IMR-90 (cell line): ENCODE measurements around the gene HYLS1. TPM values are rescaled to one million over a fixed set of nuclear protein-coding genes. Genes with fewer than 3 reads are reported as not detected.
"Not testable (repeated sequence)": the region's sequence is repeated elsewhere in the genome, so short reads cannot be mapped to it uniquely, and the experiment has no call there.

Experiments used
- ATAC-seq: fragments of 200-7000 bp; cut with Tn5 transposase; 2 replicates; pipeline ENCODE4 v1.9.1; 2020; ENCODE audit warnings: low read depth, mild to moderate bottlenecking, moderate library complexity
- BruUV-seq: library from RNA; stranded (reverse); fragments of 400-500 nt; replicated peaks from 2 replicates; lab custom pipeline; 2021; lab: Mats Ljungman, UMichigan
- CTCF ChIA-PET: fragments of 300-600 bp; formaldehyde crosslinking; extraction: SDS; loops from one replicate; lab custom pipeline; 2021; ENCODE audit warnings: antibody characterized with exemption; lab: Yijun Ruan, JAX
- POLR2A ChIA-PET: fragments of 300-600 bp; sonication (Branson Sonifier 250); formaldehyde crosslinking; loops from one replicate; lab custom pipeline; 2022; ENCODE audit warnings: antibody characterized with exemption; ENCODE audit not compliant: unreplicated experiment; lab: Charles Lee
- DNase-seq: peaks from one replicate; pipeline ENCODE4 v3.0.0; 2013
- H2AFZ ChIP-seq: replicated peaks from 2 replicates; pipeline ENCODE3; 2013; ENCODE audit warnings: low read length, mild to moderate bottlenecking; ENCODE audit not compliant: poor library complexity
- H2AK5ac ChIP-seq: 2 replicates; pipeline ENCODE4 v1.6.1; 2013; ENCODE audit warnings: low read depth, low read length, inconsistent platforms
- H2AK9ac ChIP-seq: replicated peaks from 2 replicates; pipeline ENCODE3; 2013; ENCODE audit warnings: mild to moderate bottlenecking, low read depth, low read length, moderate library complexity; ENCODE audit not compliant: poor library complexity
- H2BK120ac ChIP-seq: 2 replicates; pipeline ENCODE4 v1.6.1; 2013; ENCODE audit warnings: low read depth, low read length, inconsistent platforms
- H2BK15ac ChIP-seq: 3 replicates; pipeline ENCODE4 v1.6.1; 2013; ENCODE audit warnings: low read depth, low read length, inconsistent platforms
- H2BK20ac ChIP-seq: 2 replicates; pipeline ENCODE4 v1.6.1; 2013; ENCODE audit warnings: low read depth, mild to moderate bottlenecking, inconsistent platforms, low read length, moderate library complexity
- H2BK5ac ChIP-seq: 2 replicates; pipeline ENCODE4 v1.6.1; 2013; ENCODE audit warnings: mild to moderate bottlenecking, low read depth, low read length, inconsistent platforms; ENCODE audit not compliant: poor library complexity, severe bottlenecking
- H3K14ac ChIP-seq: replicated peaks from 2 replicates; pipeline ENCODE4 v1.6.1; 2013; ENCODE audit warnings: low read depth, low read length, inconsistent platforms
- H3K18ac ChIP-seq: 2 replicates; pipeline ENCODE4 v1.6.1; 2013; ENCODE audit warnings: low read depth, low read length, control low read depth
- H3K23ac ChIP-seq: 2 replicates; pipeline ENCODE4 v1.6.1; 2013; ENCODE audit warnings: low read depth, low read length, inconsistent platforms
- H3K27ac ChIP-seq: 2 replicates; pipeline ENCODE4 v1.5.1; 2013; ENCODE audit warnings: mild to moderate bottlenecking, control low read depth, low read length; ENCODE audit not compliant: insufficient read depth
- H3K27me3 ChIP-seq: 2 replicates; pipeline ENCODE4 v1.6.1; 2013; ENCODE audit warnings: low read length; ENCODE audit not compliant: control insufficient read depth, insufficient read depth
- H3K36me3 ChIP-seq: 2 replicates; pipeline ENCODE4 v1.6.1; 2013; ENCODE audit warnings: low read length, mixed read lengths; ENCODE audit not compliant: control insufficient read depth, insufficient read depth
- H3K4ac ChIP-seq: 2 replicates; pipeline ENCODE4 v1.6.1; 2013; ENCODE audit warnings: low read depth, low read length, inconsistent platforms
- H3K4me1 ChIP-seq: 2 replicates; pipeline ENCODE4 v1.6.1; 2013; ENCODE audit warnings: low read length, mixed read lengths; ENCODE audit not compliant: control insufficient read depth, insufficient read depth
- H3K4me2 ChIP-seq: 2 replicates; pipeline ENCODE4 v1.6.1; 2013; ENCODE audit warnings: low read depth, mild to moderate bottlenecking, control low read depth, low read length, moderate library complexity
- H3K4me3 ChIP-seq: 2 replicates; pipeline ENCODE4 v1.5.1; 2013; ENCODE audit warnings: low read depth, mild to moderate bottlenecking, control low read depth, low read length, moderate library complexity; ENCODE audit not compliant: insufficient read depth
- H3K56ac ChIP-seq: 2 replicates; pipeline ENCODE4 v1.6.1; 2013; ENCODE audit warnings: low read length, inconsistent platforms; ENCODE audit not compliant: insufficient read depth; ENCODE audit errors: extremely low read depth
- H3K79me1 ChIP-seq, 2 experiments: 2 replicates each; pipeline ENCODE4 v1.6.1; 2013; ENCODE audit warnings: low read length in 2 of 2, inconsistent platforms in 1 of 2, low read depth in 1 of 2
- H3K9ac ChIP-seq: 2 replicates; pipeline ENCODE4 v1.6.1; 2013; ENCODE audit warnings: low read depth, low read length, control low read depth
- H3K9me1 ChIP-seq: 2 replicates; pipeline ENCODE4 v1.6.1; 2013; ENCODE audit warnings: low read length, inconsistent platforms; ENCODE audit not compliant: insufficient read depth
- H3K9me3 ChIP-seq: 2 replicates; pipeline ENCODE4 v1.6.1; 2013; ENCODE audit warnings: low read length; ENCODE audit not compliant: control insufficient read depth, insufficient read depth
- H4K20me1 ChIP-seq: 2 replicates; pipeline ENCODE4 v1.6.1; 2013; ENCODE audit warnings: low read length, inconsistent platforms; ENCODE audit not compliant: insufficient read depth
- H4K5ac ChIP-seq: 2 replicates; pipeline ENCODE4 v1.6.1; 2013; ENCODE audit warnings: mild to moderate bottlenecking, low read depth, low read length, control low read depth
- H4K8ac ChIP-seq, 2 experiments: 2 replicates each; pipeline ENCODE4 v1.6.1; 2013; ENCODE audit warnings: low read depth in 2 of 2, low read length in 2 of 2, control low read depth in 1 of 2, inconsistent platforms in 1 of 2
- H4K91ac ChIP-seq: 2 replicates; pipeline ENCODE4 v1.6.1; 2013; ENCODE audit warnings: low read depth, low read length, inconsistent platforms; ENCODE audit not compliant: insufficient read depth
- BHLHE40 ChIP-seq: fragments of 150-350 bp; IDR thresholded peaks from 2 replicates; pipeline ENCODE4 v1.6.1; 2016; ENCODE audit warnings: mild to moderate bottlenecking, low read depth, low read length
- CEBPB ChIP-seq: IDR thresholded peaks from 2 replicates; pipeline ENCODE4 v1.6.1; 2012; ENCODE audit warnings: low read depth, low read length, improper control_type of control experiment
- ELK1 ChIP-seq: fragments of 150-350 bp; IDR thresholded peaks from 2 replicates; pipeline ENCODE4 v1.6.1; 2016; ENCODE audit warnings: low read depth, mild to moderate bottlenecking, low read length, moderate library complexity, borderline replicate concordance
- FOS ChIP-seq: fragments of 150-350 bp; IDR thresholded peaks from 2 replicates; pipeline ENCODE4 v1.6.1; 2016; ENCODE audit warnings: low read depth, low read length
- MAZ ChIP-seq: IDR thresholded peaks from 2 replicates; pipeline ENCODE4 v1.6.1; 2012; ENCODE audit warnings: low read depth, mild to moderate bottlenecking, low read length, improper control_type of control experiment, moderate library complexity, borderline replicate concordance
- NFE2L2 ChIP-seq: fragments of 150-350 bp; IDR thresholded peaks from 2 replicates; pipeline ENCODE4 v1.6.1; 2016; ENCODE audit warnings: low read depth, mild to moderate bottlenecking, low read length
- USF2 ChIP-seq: fragments of 150-350 bp; IDR thresholded peaks from 2 replicates; pipeline ENCODE4 v1.6.1; 2017; ENCODE audit warnings: mild to moderate bottlenecking, antibody characterized with exemption, low read length, low read depth
- WGBS, 2 experiments: methylation state at CpG; one replicate each; pipeline versions ENCODE4 v1.1.5 to v1.1.7; 2013; ENCODE audit warnings: missing lambda C conversion rate in 2 of 2; ENCODE audit not compliant: insufficient read length in 1 of 2; ENCODE audit errors: extremely low coverage in 2 of 2; 5-methylcytosine and 5-hydroxymethylcytosine counted together
- dilution Hi-C: fragments of 300-500 bp; cut with HindIII; formaldehyde crosslinking; loops from one replicate; pipeline ENCODE4 v1.14.3; 2018; ENCODE audit warnings: low sequenced_read_pairs; ENCODE audit not compliant: unreplicated experiment
- in situ Hi-C: fragments of 300-500 bp; cut with MboI; formaldehyde crosslinking; loops from 3 replicates; pipeline ENCODE4 v1.14.3; 2019; ENCODE audit warnings: low sequenced_read_pairs, inconsistent platforms, mixed read lengths
- intact Hi-C: fragments of 100-400 bp; cut with micrococcal nuclease; formaldehyde crosslinking; loops from 2 replicates; pipeline ENCODE4 v1.10.0; 2022
- polyA plus RNA-seq, 3 experiments: library from polyadenylated mRNA; depleted of rRNA; stranded (reverse); fragments of >200 nt; gene quantifications; 2 replicates each; pipeline ENCODE4 v1.2.3, GENCODE V29; 2012; ENCODE audit warnings: low replicate concordance in 1 of 3
- total RNA-seq: library from RNA; depleted of rRNA; stranded (reverse); fragments of >200 nt; gene quantifications from 2 replicates; pipeline ENCODE4 v1.2.3, GENCODE V29; 2012

The HYLS1 gene
- total and polyA plus RNA-seq, 2 of the 4 experiments (the other 2 are of a cell fraction) = 5.1 to 8.1 TPM

GRCh38 chr11:125846188-125846587 is 41.3 kb upstream of the HYLS1 start:
- Histone ChIP-seq H3K9ac (no peak overlapping the region), H2BK15ac (no peak overlapping the region), H4K20me1 (no peaks in the 10 kb centered on the region), H3K56ac (no peak overlapping the region), H4K5ac (no peak overlapping the region), H3K14ac (no peak overlapping the region), H3K4ac (no peak overlapping the region), H3K27ac (no peak overlapping the region), H3K36me3 (no peaks in the 10 kb centered on the region), H2BK20ac (no peak overlapping the region), H4K8ac (no peak overlapping the region), H3K4me1 (no peaks in the 10 kb centered on the region), H3K4me2 (no peak overlapping the region), H3K27me3 (no peaks in the 10 kb centered on the region), H2AK9ac (no peak overlapping the region), H2AK5ac (no peak overlapping the region), H3K23ac (no peak overlapping the region), H3K9me3 (peaks cover 2% of the 10 kb centered on the region; the same call in 1 of the 2 replicates), H4K91ac (no peak overlapping the region), H3K18ac (no peak overlapping the region), H3K4me3 (no peak overlapping the region), H2BK5ac (no peak overlapping the region), H2BK120ac (no peak overlapping the region), H2AFZ (no peak overlapping the region), H3K9me1 (no peaks in the 10 kb centered on the region), H3K79me1 (no peaks in the 10 kb centered on the region)
- no peak for ATAC-seq
- CTCF ChIA-PET = no interaction called here
- dilution Hi-C loops = no loop called here
- in situ Hi-C loops = no loop called here
- no peak for TF ChIP-seq ELK1
- no peak for TF ChIP-seq FOS
- TF ChIP-seq USF2 = no peak
- no peak for TF ChIP-seq MAZ
- TF ChIP-seq NFE2L2 = no peak
- TF ChIP-seq BHLHE40 = no peak
- TF ChIP-seq CEBPB = no peak
- intact Hi-C loops = no loop called here
- POLR2A ChIA-PET = no interaction called here
- no TSS peak for BruUV-seq
- no peak for DNase-seq

- H4K91ac ChIP-seq, H3K36me3 ChIP-seq, H3K14ac ChIP-seq, H4K5ac ChIP-seq, H3K9ac ChIP-seq, H3K4me3 ChIP-seq, H3K9me3 ChIP-seq, H2AFZ ChIP-seq, H2BK15ac ChIP-seq, intact Hi-C loops, H2BK120ac ChIP-seq, POLR2A ChIA-PET, H3K4me2 ChIP-seq, ATAC-seq, H2BK20ac ChIP-seq, H3K9me1 ChIP-seq, H2BK5ac ChIP-seq, dilution Hi-C loops, H3K23ac ChIP-seq, CTCF ChIA-PET, H3K79me1 ChIP-seq, H4K20me1 ChIP-seq, H3K27me3 ChIP-seq, H2AK5ac ChIP-seq, H3K56ac ChIP-seq, H3K27ac ChIP-seq, H3K18ac ChIP-seq, in situ Hi-C loops, H4K8ac ChIP-seq, H3K4me1 ChIP-seq, BruUV-seq, H3K4ac ChIP-seq, DNase-seq, H2AK9ac ChIP-seq: not testable (repeated sequence)
- WGBS, 2 experiments = 57% methylated on average over 2 of the region's 9 CpGs; no CpG with 5 or more reads in 1 of the 2 experiments
Observed at GRCh38 chr11:125857670-125858069, 29.8 kb upstream of the HYLS1 start.
